K562 (cell line): Measurements from ENCODE around the gene ADAR. TPM values are rescaled to one million over a fixed set of nuclear protein-coding genes. Genes with fewer than 3 reads are reported as not detected.

ENCODE experiments used
- CREB1 ChIP-seq, 2 experiments: sonication (generic) in 1 of 2; formaldehyde crosslinking in 1 of 2; IDR thresholded peaks; 2 replicates each; pipeline versions ENCODE4 v1.6.1 to v1.8.0; 2012 to 2022; ENCODE audit warnings: inconsistent platforms in 1 of 2, mild to moderate bottlenecking in 1 of 2, missing genetic modification reagents in 1 of 2, moderate library complexity in 1 of 2
- CREM ChIP-seq: IDR thresholded peaks from 2 replicates; pipeline ENCODE4 v1.6.1; 2014; ENCODE audit warnings: antibody characterized with exemption, low read depth
- CSDE1 ChIP-seq, 2 experiments: fragments of 450-650 bp; IDR thresholded peaks; 2 replicates each; pipeline ENCODE4 v1.6.1; 2016; ENCODE audit warnings: mild to moderate bottlenecking in 1 of 2
- CXXC5 ChIP-seq: fragments of 250-450 bp; sonication (Bioruptor Pico); IDR thresholded peaks from 2 replicates; pipeline ENCODE4 v1.8.0; 2022; ENCODE audit warnings: inconsistent platforms, mild to moderate bottlenecking, moderate library complexity
- E2F1 ChIP-seq: sonication (generic); formaldehyde crosslinking; IDR thresholded peaks from 2 replicates; pipeline ENCODE4 v1.8.1; 2023; ENCODE audit warnings: mild to moderate bottlenecking, missing genetic modification reagents, moderate library complexity
- GATAD2B ChIP-seq: fragments of 450-650 bp; IDR thresholded peaks from 2 replicates; pipeline ENCODE4 v1.6.1; 2017; ENCODE audit warnings: mild to moderate bottlenecking, borderline replicate concordance
- KLF6 ChIP-seq: fragments of 250-450 bp; sonication (Bioruptor Pico); IDR thresholded peaks from 2 replicates; pipeline ENCODE4 v1.4.0; 2020; ENCODE audit warnings: mild to moderate bottlenecking, moderate library complexity, borderline replicate concordance
- MTA1 ChIP-seq: fragments of 450-650 bp; IDR thresholded peaks from 2 replicates; pipeline ENCODE4 v1.6.1; 2017; ENCODE audit warnings: borderline replicate concordance
- NFIC ChIP-seq: fragments of 450-650 bp; IDR thresholded peaks from 2 replicates; pipeline ENCODE4 v1.6.1; 2017; ENCODE audit warnings: mild to moderate bottlenecking, inconsistent platforms
- POU5F1 ChIP-seq: fragments of 150-350 bp; IDR thresholded peaks from 2 replicates; pipeline ENCODE4 v1.6.1; 2014; ENCODE audit warnings: borderline replicate concordance, low read length, low read depth, mild to moderate bottlenecking; ENCODE audit not compliant: partially characterized antibody
- PURB ChIP-seq: sonication (generic); formaldehyde crosslinking; IDR thresholded peaks from 2 replicates; pipeline ENCODE4 v1.9.0; 2021; ENCODE audit warnings: low read depth, mild to moderate bottlenecking, missing genetic modification reagents
- RBFOX2 ChIP-seq: fragments of 200-400 bp; formaldehyde crosslinking; IDR thresholded peaks from 2 replicates; pipeline ENCODE4 v1.6.1; 2017; ENCODE audit warnings: low read depth, mild to moderate bottlenecking, low read length, moderate library complexity
- RCOR1 ChIP-seq, 2 experiments: IDR thresholded peaks; 2 replicates each; pipeline ENCODE4 v1.6.1; 2012; ENCODE audit warnings: low read depth in 2 of 2, low read length in 2 of 2, borderline replicate concordance in 1 of 2, improper control_type of control experiment in 1 of 2
- RFX7 ChIP-seq: fragments of 250-450 bp; sonication (Bioruptor Pico); IDR thresholded peaks from 2 replicates; pipeline ENCODE4 v1.5.1; 2021; ENCODE audit warnings: mild to moderate bottlenecking
- SMAD1 ChIP-seq: fragments of 150-350 bp; IDR thresholded peaks from 2 replicates; pipeline ENCODE4 v1.6.1; 2014; ENCODE audit warnings: low read length, low read depth; ENCODE audit not compliant: partially characterized antibody
- SMAD2 ChIP-seq: fragments of 150-350 bp; IDR thresholded peaks from 2 replicates; pipeline ENCODE4 v1.6.1; 2014; ENCODE audit warnings: low read depth, mild to moderate bottlenecking, low read length
- SOX6 ChIP-seq: fragments of 450-650 bp; IDR thresholded peaks from 2 replicates; pipeline ENCODE4 v1.6.1; 2014; ENCODE audit warnings: mild to moderate bottlenecking
- TAF1 ChIP-seq: IDR thresholded peaks from 2 replicates; pipeline ENCODE4 v1.6.1; 2011; ENCODE audit warnings: mild to moderate bottlenecking, low read length, moderate library complexity; ENCODE audit not compliant: insufficient read depth, control insufficient read depth, severe bottlenecking; ENCODE audit errors: extremely low read depth
- TARDBP ChIP-seq: fragments of 450-650 bp; IDR thresholded peaks from 2 replicates; pipeline ENCODE4 v1.6.1; 2016
- TBP ChIP-seq: optimal IDR thresholded peaks from 2 replicates; pipeline ENCODE3; 2011; ENCODE audit warnings: low read depth, low read length, improper control_type of control experiment
- ZKSCAN8 ChIP-seq: fragments of 200-800 bp; sonication (Bioruptor generic); IDR thresholded peaks from 2 replicates; pipeline ENCODE4 v1.6.1; 2016; ENCODE audit warnings: missing genetic modification characterization, missing compliant biosample characterization
- ZNF124 ChIP-seq: sonication (generic); formaldehyde crosslinking; IDR thresholded peaks from 2 replicates; pipeline ENCODE4 v1.8.1; 2022; ENCODE audit warnings: missing genetic modification reagents
- ZNF165 ChIP-seq: fragments of 250-450 bp; sonication (Bioruptor Pico); IDR thresholded peaks from 2 replicates; pipeline ENCODE4 v1.4.0; 2020; ENCODE audit warnings: borderline replicate concordance
- ZNF232 ChIP-seq: sonication (generic); formaldehyde crosslinking; IDR thresholded peaks from 2 replicates; pipeline ENCODE4 v1.8.0; 2022; ENCODE audit warnings: mild to moderate bottlenecking, missing genetic modification reagents
- ZNF586 ChIP-seq: fragments of 450-650 bp; formaldehyde crosslinking; conservative IDR thresholded peaks from 2 replicates; pipeline ENCODE4 v1.4.0; 2020; ENCODE audit warnings: mild to moderate bottlenecking, moderate library complexity
- polyA plus RNA-seq, 8 experiments: library from polyadenylated mRNA; depleted of rRNA in 4 of 8; stranded (reverse) in 5 of 8; unstranded in 3 of 8; fragments of >200 nt; fragmentation: Nextera tagmentation in 2 of 8; fragmentation: Illumina TruSeq in 1 of 8; extraction: Ambion mirVana in 2 of 8; extraction: Trizol in 1 of 8; gene quantifications; 2 replicates each; pipeline versions ENCODE4 v1.2.1 to v1.2.3, GENCODE V29; 2011 to 2014; ENCODE audit warnings: inconsistent platforms in 1 of 8, missing spikeins in 1 of 8
- total RNA-seq, 7 experiments: library from RNA; depleted of rRNA in 6 of 7; stranded (reverse); fragments of >200 nt in 6 of 7; fragmentation: Illumina TruSeq in 2 of 7; extraction: Trizol in 2 of 7; gene quantifications; 2 replicates each; pipeline versions ENCODE4 v1.2.1 to v1.2.3, GENCODE V29; 2011 to 2021; ENCODE audit warnings: low replicate concordance in 1 of 7
- TF ChIP-seq, protein P1 (sequence below): fragments of 250-450 bp; sonication (Bioruptor Pico); IDR thresholded peaks from 2 replicates; pipeline ENCODE4 v1.8.0; 2022; ENCODE audit warnings: inconsistent platforms, mild to moderate bottlenecking, moderate library complexity, borderline replicate concordance
- TF ChIP-seq, protein P2 (sequence below): fragments of 450-650 bp; formaldehyde crosslinking; IDR thresholded peaks from 2 replicates; pipeline ENCODE4 v1.4.0; 2022; ENCODE audit warnings: mild to moderate bottlenecking, moderate library complexity

ADAR gene
- total and polyA plus RNA-seq, 9 of the 15 experiments (the other 6 are each of a cell fraction or from before 2014, with no cell fraction given) = 30.1 to 123 (median 60.2) TPM

DNA sequence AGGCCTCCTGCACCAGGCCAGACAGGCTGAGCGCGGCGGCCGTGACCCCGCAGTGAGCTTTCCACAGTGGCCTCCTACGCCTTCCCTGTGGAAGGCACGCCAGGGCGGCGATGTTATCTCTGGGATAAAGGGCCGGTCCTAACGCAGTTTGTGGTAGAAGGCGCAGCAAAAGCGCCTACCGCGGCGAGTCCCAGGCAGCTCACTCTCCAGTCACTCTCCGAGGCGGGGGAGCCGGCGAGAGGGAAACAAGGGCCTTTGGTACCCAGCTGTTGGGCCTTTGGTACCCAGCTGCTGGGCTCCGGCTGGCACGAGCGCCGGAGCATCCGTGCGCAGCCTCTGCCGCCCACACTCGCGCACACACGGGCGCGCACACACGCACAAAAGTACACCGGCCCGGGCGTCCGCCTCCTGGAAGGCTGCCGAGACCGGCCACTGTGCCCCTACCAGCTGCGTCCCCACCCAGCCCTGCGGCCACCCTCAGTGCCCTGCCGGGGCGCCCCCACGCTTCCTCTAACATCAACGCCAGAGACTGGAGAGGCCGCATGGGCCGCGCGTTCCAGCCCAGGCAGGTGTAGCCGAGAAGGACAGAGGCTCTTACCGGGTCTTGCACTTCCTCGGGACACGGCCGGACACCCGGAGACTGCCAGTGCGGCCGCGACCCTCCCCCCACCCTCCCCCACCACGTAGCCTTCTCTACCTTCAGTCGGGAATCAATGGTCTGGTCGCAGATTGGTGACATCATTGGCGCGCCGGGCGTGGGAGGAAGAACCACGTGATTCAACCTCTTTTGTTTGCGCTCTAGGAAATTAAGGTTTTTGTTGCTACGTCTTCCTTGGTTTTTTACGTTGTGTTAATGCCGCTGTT lies 19.5 kb upstream of the ADAR start (continued):
- no peak for TF ChIP-seq ZKSCAN8
- peak; percentile 99 for TF ChIP-seq CXXC5 (CRISPR knock-in tag)
- peak; percentile 99 for TF ChIP-seq MTA1
- peak; percentile 60 for TF ChIP-seq SOX6
- TF ChIP-seq NFIC = no peak
- peak; percentile 99 for TF ChIP-seq CREM
- TF ChIP-seq, protein P1, sequence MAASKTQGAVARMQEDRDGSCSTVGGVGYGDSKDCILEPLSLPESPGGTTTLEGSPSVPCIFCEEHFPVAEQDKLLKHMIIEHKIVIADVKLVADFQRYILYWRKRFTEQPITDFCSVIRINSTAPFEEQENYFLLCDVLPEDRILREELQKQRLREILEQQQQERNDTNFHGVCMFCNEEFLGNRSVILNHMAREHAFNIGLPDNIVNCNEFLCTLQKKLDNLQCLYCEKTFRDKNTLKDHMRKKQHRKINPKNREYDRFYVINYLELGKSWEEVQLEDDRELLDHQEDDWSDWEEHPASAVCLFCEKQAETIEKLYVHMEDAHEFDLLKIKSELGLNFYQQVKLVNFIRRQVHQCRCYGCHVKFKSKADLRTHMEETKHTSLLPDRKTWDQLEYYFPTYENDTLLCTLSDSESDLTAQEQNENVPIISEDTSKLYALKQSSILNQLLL (CRISPR knock-in tag) = no peak
- TF ChIP-seq ZNF232 (CRISPR knock-in tag) = no peak
- TF ChIP-seq SMAD1 = no peak
- peak in 1 of 2 experiments; percentile 73; a peak in 2 of 4 replicates for TF ChIP-seq RCOR1 (IDR thresholded peaks at IDR 0.05; ENCODE audit: borderline replicate concordance in 1 of 2, low read depth in 2 of 2, low read length in 2 of 2)
- TF ChIP-seq PURB = no peak
- TF ChIP-seq, protein P2, sequence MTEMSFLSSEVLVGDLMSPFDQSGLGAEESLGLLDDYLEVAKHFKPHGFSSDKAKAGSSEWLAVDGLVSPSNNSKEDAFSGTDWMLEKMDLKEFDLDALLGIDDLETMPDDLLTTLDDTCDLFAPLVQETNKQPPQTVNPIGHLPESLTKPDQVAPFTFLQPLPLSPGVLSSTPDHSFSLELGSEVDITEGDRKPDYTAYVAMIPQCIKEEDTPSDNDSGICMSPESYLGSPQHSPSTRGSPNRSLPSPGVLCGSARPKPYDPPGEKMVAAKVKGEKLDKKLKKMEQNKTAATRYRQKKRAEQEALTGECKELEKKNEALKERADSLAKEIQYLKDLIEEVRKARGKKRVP (CRISPR knock-in tag) = peak; percentile 50; the same call in 1 of the 2 replicates
- peak; percentile 72 for TF ChIP-seq TAF1
- TF ChIP-seq TBP = peak; percentile 59
- peak; percentile 92 for TF ChIP-seq RBFOX2
- TF ChIP-seq ZNF586 (CRISPR knock-in tag) = no peak
- TF ChIP-seq E2F1 (CRISPR knock-in tag) = peak; percentile 30; the same call in 1 of the 2 replicates
- 0 out of 2 replicates have a peak, but pooled peaks have one; percentile 24 for TF ChIP-seq GATAD2B
- TF ChIP-seq SMAD2 = no peak
- TF ChIP-seq ZNF165 (CRISPR knock-in tag) = no peak
- TF ChIP-seq CREB1 (IDR thresholded peaks at IDR 0.05) = peak; percentile 96
- peak; percentile 96 for TF ChIP-seq CREB1 (CRISPR knock-in tag; IDR thresholded peaks at IDR 0.05)
- peak in 1 of 2 experiments; percentile 51; a peak in 1 of 4 replicates for TF ChIP-seq CSDE1 (IDR thresholded peaks at IDR 0.05)
- no peak for TF ChIP-seq ZNF124 (CRISPR knock-in tag)
- no peak for TF ChIP-seq RFX7
- no peak for TF ChIP-seq POU5F1
- TF ChIP-seq KLF6 = no peak
- TF ChIP-seq TARDBP = no peak
